NB4 (cell line): ENCODE results near the gene RARB.

Source experiments
- DNase-seq: peaks from one replicate; pipeline ENCODE4 v3.0.0; 2010; ENCODE audit warnings: low read depth
- H3K4me3 ChIP-seq: one replicate; pipeline ENCODE4 v1.5.1; 2011; ENCODE audit warnings: mild to moderate bottlenecking, low read depth, low read length, moderate library complexity
- CTCF ChIP-seq: IDR thresholded peaks from one replicate; pipeline ENCODE4 v1.5.1; 2012; ENCODE audit warnings: low read depth, low read length
- MAX ChIP-seq: IDR thresholded peaks from 2 replicates; pipeline ENCODE4 v1.6.1; 2011; ENCODE audit warnings: low read depth, low read length
- MYC ChIP-seq: IDR thresholded peaks from 2 replicates; pipeline ENCODE4 v1.6.1; 2011; ENCODE audit warnings: low read depth, low read length
- POLR2A ChIP-seq: IDR thresholded peaks from 2 replicates; pipeline ENCODE4 v1.6.1; 2011; ENCODE audit warnings: mild to moderate bottlenecking; ENCODE audit not compliant: insufficient read length; ENCODE audit errors: extremely low read depth

The RARB gene

DNA sequence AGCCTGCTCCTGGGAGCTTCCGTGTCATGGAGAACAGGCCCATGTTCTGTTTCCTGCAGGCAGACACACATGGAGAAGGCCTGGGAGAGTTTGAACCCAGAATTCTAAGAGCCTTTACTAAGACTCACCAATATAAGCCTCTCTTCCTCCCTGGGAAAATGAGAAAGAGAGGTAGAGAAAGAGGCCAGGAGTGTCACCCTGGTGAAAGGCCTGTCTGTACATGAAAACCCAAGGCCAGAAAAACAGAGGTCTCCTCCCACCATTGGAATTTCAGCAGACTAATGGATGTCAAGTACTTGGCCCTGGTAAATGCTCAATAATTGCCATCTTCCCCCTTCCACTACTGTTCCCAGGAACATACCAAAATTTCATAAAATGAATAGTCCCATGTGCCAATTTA lies 119.0 kb downstream of the RARB start:
- H3K4me3 ChIP-seq = no peak overlapping the region
- no peak for TF ChIP-seq MYC
- TF ChIP-seq CTCF = no peak
- TF ChIP-seq MAX = no peak
- no peak for TF ChIP-seq POLR2A
- no peak for DNase-seq

DNA sequence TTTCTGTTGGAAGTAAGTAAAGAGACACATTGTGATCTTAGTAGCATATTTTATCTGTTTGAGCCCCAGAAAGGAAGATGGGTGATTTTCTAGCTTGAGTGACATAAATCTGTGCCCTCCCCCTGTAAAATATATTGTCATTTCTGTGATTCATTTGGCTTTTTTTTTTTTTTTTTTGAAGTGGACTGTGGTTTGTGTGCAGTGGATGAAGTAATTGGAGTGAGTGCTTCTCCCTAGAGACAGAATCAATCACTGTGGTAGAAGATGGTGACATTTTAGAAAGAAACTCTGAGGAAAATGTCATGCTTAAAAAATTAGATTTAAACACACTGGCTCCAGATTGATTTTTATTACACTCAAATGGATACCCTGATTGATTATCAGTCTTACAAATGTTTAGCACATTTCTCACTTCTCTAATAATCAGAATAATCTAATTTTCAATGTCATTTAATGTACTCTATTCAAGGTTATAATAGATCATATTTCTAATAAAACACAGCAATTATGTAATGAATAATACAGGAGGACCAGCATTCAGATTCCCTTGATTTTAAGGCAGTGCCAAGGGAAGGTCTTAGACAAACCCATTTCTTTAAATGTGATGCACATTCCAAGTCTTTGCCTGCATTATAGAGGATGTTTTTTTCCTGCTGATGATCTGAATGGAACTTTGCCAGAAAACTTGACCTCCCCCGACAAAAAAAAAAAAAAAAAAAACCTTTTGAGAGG lies 120.0 kb downstream of the RARB start:
- no peak overlapping the region for H3K4me3 ChIP-seq
- DNase-seq = peak; percentile 14
- no peak for TF ChIP-seq CTCF

- DNase-seq = no peak
- no peak overlapping the region for H3K4me3 ChIP-seq
- TF ChIP-seq MYC = no peak
- no peak for TF ChIP-seq POLR2A
- TF ChIP-seq MAX = no peak
- TF ChIP-seq CTCF = no peak
These were observed 120.8 kb downstream of the RARB start for GRCh38 chr3:25548836-25549235.

- H3K4me3 ChIP-seq = no peak overlapping the region
- no peak for DNase-seq
- TF ChIP-seq CTCF (no peak), MYC (no peak), POLR2A (no peak)
These were observed 124.2 kb downstream of the RARB start for GRCh38 chr3:25552251-25552650.

GRCh38 chr3:25554376-25554775 lies 126.3 kb downstream of the RARB start:
- DNase-seq = no peak
- no peak overlapping the region for H3K4me3 ChIP-seq
- TF ChIP-seq MAX (no peak), POLR2A (no peak), MYC (no peak), CTCF (no peak)

- TF ChIP-seq MYC (no peak), POLR2A (no peak), MAX (no peak), CTCF (no peak)
- no peak overlapping the region for H3K4me3 ChIP-seq
- no peak for DNase-seq
These were observed 127.8 kb downstream of the RARB start for GRCh38 chr3:25555695-25556437.
